Inferior parietal cortex (tissue), 1 donor: ENCODE measurements around the gene UBE2H.
"Not testable (repeated sequence)": the region's sequence is repeated elsewhere in the genome, so short reads cannot be mapped to it uniquely, and the experiment has no call there.

Source experiments
- DNase-seq: peaks from one replicate; pipeline ENCODE4 v3.0.0-alpha.2; 2016; ENCODE audit errors: extremely low spot score

UBE2H gene

GRCh38 chr7:129908181-129908580 is 44.6 kb downstream of the UBE2H start:
- DNase-seq: no peak

- no peak for DNase-seq
Measured at GRCh38 chr7:129907122-129907736, 45.5 kb downstream of the UBE2H start.

DNA sequence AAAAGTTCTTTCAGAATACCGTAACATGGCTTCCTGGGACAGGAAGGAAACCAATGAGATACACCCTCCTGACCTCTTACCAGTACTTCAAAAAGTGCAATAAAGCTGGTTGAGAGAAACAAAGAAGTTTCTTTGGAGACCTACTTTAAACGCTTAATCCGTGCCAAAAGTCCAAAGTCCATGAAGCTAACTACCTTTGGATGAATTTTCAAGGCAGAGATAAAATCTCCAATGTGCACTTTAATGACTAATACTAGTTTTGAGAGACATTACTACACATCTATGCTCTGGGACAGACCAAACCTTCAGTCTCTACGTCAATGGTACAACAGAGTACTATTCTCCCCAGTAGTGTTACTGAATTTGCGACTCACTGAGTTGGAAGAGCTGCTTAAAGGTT is 46.1 kb downstream of the UBE2H start:
- DNase-seq: no peak

- DNase-seq: no peak
Measured at GRCh38 chr7:129903935-129904334, 48.8 kb downstream of the UBE2H start.

- DNase-seq: no peak
Measured at GRCh38 chr7:129902788-129903422, 49.9 kb downstream of the UBE2H start.

DNA sequence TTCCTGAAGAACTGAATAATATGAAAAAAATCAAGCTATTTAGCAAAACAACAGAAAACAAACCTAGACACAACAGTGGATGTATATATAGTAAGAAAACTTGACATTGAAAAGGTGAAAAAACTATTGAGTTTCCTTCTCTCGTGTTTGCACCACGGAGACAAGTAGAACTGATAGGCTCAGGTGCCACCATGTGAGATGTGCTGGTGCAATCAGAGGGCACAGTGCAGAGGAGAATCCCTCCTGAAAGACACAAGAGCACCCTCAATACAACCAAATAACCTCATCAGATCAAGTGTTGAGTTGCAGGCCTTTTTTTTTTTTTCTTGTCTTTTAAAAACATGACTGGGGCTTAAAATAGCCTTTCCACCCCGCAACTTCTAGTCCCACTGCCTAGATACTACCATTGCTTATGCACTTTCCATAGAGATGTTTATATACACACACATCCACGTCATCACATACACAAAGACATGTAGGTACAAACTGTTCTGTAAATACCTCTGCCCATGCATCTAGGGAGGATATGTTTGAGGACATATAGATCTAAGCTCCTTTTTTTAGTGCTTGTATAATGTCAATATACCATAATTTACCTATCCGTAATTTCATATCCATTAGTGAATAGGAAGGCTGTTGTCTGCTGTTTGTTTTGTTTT is 54.1 kb downstream of the UBE2H start:
- DNase-seq: no peak

DNA sequence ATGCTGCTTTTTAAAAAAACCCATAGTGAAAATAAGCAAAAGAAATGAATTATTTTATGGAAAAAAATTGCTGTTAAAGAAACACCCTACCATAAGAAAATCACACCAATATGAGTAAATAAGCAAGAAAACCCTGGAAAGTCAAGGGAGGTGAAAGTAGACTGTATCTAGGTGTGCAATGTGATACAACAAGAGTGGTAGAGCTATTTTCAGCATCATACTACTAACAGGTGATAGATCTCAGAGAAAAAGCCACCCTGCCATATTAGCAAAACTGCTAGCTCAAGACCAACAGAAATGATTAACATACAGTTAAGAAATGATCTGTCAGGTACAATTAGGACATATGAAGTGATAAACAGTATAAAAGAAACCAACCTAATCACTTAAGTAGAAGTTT is 54.8 kb downstream of the UBE2H start:
- DNase-seq: no peak

- DNase-seq: no peak
Measured at GRCh38 chr7:129896568-129897382, 56.0 kb downstream of the UBE2H start.

- DNase-seq: not testable (repeated sequence)
Measured at GRCh38 chr7:129894184-129894583, 58.6 kb downstream of the UBE2H start.

DNA sequence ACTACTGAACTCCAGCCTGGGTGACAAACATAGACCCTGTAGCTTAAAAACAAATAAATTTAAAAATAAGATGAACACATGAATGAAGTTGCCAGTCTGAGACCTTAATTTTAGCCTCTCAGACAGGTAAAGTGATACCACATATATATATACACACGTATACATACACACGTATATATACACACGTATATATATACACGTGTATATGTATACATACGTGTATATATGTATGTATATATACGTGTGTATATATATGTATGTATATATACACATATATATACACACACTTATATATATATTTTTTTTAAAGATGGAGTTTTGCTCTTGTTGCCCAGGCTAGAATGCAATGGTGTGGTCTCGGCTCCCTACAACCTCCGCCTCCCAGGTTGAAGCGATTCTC is 62.7 kb downstream of the UBE2H start:
- DNase-seq: no peak

- DNase-seq: no peak
Measured at GRCh38 chr7:129889133-129889844, 63.5 kb downstream of the UBE2H start.

- no peak for DNase-seq
Measured at GRCh38 chr7:129887865-129888264, 64.9 kb downstream of the UBE2H start.

- no peak for DNase-seq
Measured at GRCh38 chr7:129886818-129887186, 66.0 kb downstream of the UBE2H start.

DNA sequence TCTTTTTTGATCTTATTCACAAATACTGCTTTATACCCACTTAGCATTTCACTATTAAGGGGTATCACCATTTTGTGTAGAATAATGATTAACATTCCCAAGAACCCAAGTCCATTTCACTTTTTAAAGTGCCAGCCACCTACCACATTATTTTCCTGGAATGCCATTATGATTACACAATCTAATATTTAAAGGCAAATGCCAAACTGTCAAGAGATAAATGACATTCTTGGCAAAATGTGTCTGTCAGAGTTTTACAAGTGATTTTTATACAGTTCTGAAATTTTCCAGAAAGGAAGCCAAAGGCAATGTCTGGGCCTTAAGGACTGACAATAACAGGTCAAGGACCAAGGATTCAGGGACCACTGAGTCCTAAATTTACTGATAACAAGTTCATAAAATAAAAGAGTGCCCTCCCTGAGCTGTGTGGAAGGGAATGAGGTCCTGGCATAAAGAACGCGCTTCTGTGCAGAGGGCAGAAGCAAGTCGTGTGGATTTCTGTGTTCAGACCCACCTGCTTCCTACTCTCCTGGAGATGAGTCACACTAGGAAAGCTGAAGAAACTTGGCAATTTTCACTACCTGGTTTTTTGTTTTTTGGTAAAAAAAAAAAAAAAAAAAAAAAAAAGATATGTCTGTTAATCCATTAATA is 66.5 kb downstream of the UBE2H start:
- no peak for DNase-seq

DNA sequence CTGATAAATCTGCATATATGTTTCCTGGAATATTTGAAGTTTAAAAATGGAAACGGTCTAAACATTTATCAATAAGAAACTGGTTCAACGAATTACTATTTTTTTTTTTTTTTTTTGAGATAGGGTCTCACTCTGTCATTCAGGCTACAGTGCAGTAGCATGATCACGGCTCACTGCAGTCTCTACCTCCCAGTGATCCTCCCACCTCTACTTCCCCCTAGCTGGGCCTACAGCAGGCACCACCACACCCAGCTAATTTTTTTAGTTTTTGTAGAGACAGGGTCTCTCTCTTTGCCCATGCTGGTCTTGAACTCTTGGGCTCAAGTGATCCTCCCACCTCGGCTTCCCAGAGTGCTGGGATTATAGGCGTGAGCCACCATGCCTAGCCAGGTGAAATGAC is 68.3 kb downstream of the UBE2H start:
- no peak for DNase-seq

DNA sequence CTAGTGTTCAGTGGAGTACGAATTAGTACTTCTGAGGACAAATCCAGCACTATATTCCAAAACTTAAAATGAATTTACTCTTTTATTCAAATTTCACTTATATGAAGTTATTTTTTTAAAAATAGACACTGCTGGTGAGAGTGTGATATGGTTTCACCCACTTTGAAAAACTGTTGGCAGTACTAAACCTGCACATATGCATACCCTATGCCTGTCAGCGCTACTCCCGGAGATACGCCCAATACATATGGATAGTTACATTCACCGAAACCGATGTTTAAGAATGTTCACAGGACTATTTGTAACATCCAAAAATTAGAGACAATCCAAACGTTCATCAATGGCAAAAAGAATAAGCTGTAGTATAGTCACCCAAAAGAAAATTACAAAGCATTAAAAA is 69.6 kb downstream of the UBE2H start:
- DNase-seq: no peak

- no peak for DNase-seq
Measured at GRCh38 chr7:129882531-129882930, 70.2 kb downstream of the UBE2H start.

GRCh38 chr7:129877146-129877792 is 75.5 kb downstream of the UBE2H start:
- DNase-seq: no peak

DNA sequence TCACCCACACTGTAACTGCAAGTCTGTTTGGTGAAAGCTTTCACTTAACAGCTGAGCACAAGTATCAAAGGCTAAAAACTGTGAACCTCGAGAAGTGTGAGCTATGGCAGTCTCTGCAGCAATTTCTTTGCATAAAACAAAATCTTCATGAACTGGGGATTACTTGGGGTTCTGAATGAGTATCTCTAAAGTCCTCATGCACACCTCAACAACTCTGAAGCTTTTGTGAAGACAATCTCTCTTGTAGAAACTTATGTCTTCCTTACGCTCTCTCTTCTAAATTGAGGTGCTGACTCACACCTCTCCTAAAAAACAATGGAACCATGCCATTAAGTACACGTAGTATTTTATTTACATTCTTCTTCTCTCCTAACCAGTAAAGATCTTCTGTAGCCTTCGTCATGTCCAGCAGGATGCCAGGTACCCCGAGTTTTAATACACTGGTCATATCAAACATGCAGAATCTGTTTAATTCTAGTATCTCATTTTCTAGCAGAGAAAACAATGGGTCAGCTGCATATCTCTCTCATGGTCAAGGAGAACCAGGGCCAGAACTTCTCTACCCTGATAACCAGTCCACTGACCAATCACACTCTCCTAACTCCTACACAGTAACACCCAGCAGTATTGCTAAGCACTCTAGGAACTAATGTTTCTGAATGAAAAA is 76.9 kb downstream of the UBE2H start:
- peak; percentile 36 for DNase-seq

DNA sequence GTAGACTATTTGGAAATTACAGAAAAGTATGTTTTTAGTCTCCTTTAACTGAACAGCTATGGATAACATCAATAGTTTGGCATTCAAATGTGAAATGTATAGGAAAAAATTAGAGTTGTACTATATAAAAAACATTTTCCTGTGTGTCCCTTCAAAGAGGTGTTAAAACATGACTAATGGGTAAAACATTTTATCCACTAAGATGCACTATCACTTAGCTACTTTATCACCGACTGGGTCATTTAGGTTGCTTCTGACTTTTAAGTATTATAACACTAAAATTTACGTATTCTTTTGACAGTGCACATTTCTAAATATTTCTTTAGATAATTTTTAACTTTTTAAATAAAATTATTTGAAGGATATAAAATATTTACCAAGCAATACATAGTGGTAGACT is 77.6 kb downstream of the UBE2H start:
- DNase-seq: no peak
